ENCODE measurements around the gene ARFGEF2.

GRCh38 chr20:48999890-49000870 is 78.7 kb downstream of the ARFGEF2 start:
- no peak for TF ChIP-seq CTCF (IDR thresholded peaks at IDR 0.05)
- TF ChIP-seq EZH2 (IDR thresholded peaks at IDR 0.05), result no peak
- TF ChIP-seq EZH2phosphoT487 (IDR thresholded peaks at IDR 0.05), result no peak

Data from neural progenitor cell (in vitro differentiated cells).